Measurements from ENCODE around the gene PCSK6. TPM values are rescaled to one million over a fixed set of nuclear protein-coding genes. Genes with fewer than 3 reads are reported as not detected.

The PCSK6 gene
- polyA plus RNA-seq, 1 donor: 9.8 TPM

DNA sequence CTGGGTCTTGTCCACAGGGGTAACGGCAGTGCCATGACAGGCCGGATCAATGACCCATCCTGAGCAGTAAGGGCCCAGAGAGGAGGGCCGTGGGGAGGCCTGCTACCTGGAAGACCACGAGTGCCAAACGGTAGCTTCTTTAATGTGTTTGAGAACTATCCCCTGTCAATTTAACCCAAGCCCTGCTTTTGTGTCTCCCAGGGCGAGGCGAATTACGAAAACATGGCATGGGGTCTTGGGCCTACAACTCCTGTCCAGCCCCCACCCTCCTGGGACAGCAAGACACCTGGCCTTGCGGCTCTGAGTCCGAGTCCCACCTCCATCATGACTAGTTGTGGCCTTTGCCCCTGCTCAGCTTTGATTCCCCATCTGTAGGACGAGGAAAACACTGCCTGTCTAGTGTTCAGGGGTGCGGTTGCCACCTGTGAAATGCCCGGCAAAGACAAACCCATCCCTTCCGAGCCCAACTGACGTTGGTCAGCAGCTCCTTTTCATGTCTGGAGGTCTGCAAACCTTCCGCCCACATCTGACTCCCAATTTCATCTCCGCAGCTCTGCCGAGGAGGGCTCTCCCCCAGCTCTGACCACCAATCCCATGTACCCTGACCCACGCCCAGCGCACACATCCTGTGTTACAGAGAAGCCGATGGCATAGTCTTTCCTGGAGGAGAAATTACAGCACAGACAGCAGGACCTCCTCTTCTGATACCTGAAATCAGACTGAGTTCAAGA, 165.5 kb downstream of the PCSK6 start:
- no peak for DNase-seq

DNA sequence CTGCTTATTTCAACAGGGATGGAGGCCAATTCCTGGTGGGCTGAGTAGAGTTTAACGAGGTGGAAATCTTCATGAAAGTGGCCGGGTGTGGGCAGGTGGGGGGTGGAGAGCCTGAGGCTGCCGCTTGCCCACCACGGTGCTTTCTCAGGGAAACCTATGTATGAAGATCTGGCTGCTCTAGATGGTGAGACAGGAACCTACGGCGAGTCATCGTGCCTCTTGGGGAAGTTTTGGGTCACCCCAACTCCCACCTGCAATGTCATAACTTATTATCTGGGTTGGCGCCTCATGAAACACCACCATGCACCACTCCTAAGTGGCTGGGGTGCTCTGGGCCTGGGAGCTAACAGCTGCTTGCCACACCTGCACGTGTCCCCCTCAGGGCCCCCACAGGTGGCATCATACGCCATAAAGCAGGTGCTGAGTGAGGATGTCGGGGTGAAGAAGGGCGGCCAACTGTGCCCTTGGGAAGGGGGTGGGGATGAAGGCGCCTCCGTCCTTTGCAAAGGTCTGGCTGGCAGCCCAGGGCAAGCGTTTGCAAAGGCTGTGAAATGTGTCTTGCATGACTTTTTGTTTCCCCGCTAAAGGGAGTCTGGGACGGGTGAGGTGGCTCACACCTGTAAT, 166.5 kb downstream of the PCSK6 start:
- no peak for DNase-seq

DNA sequence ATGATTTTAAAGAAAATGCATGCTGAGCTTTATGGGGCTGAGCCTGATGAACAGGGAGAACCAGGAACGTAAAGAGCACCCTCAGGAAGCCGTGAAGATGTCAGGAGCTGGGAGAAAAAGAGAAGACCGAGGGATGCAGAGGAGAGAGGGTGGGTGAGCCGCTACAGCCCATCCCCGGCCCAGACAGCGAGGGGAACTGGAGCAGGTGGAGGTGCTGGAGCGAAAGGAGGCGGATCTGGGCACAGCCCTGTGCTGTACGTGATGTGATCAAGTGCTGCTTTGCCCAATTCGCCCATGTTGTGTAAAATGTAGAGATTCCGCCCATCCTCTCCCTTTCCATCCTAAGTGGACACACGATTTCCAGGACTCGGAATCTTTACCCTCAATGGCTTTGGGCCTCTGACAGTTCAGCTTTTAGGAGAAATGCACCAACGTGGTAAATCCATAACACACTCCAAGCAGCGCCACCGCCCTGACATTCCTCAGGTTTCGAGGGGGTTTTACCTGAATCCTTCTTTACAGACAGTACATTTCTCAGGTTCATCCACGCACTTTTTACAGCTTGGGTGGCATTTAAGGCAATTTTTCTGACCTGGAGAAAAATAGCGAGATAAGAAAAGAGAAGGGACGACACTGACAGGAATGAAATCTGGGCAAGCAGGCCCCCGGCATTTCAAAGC, 167.4 kb downstream of the PCSK6 start:
- no peak for DNase-seq

DNA sequence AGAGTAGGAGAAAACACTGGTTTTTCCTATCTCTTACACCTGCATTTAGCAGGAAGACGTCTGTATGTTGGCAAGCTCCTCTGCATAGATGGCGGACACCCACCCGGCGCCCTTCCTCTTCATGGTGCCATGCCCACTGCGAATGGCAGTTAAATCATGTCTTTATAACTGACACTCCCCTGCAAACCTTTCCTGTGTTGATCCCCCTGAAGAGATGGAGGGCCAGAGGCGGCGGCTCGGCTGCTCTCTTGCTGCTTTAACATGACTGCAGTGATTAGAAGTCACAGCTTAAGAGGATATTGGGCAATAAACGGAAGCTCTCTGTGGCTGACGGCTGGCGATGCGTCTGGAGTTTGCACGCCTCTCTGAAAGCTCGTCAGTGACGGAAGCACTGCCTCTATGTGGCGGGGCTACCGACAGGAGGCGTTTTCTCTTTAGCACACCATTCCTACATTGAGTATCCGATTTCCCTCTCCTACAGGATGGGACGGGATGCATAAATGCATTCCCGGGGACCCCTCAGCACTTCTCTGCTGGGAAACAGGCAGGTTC, 168.9 kb downstream of the PCSK6 start:
- no peak for DNase-seq

DNA sequence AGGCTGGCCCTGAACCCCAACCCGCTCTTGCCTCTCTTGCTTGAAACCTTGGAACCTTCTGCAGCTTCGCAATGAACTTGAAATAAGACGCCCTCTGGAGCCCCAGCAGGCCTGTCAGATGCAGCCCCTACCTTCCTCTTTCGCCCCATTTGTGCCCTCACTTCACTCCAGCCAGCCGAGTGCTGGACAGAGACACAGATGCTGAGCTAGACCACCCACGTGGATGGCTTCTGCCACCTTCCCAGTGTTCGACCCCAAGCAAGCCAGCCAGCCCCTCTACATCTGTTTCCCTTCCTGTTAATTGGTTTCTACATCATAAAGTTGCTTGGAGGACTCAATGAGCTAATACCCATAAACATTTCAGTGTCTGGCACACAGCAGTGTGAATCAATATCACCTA, 170.7 kb downstream of the PCSK6 start:
- DNase-seq: no peak

DNA sequence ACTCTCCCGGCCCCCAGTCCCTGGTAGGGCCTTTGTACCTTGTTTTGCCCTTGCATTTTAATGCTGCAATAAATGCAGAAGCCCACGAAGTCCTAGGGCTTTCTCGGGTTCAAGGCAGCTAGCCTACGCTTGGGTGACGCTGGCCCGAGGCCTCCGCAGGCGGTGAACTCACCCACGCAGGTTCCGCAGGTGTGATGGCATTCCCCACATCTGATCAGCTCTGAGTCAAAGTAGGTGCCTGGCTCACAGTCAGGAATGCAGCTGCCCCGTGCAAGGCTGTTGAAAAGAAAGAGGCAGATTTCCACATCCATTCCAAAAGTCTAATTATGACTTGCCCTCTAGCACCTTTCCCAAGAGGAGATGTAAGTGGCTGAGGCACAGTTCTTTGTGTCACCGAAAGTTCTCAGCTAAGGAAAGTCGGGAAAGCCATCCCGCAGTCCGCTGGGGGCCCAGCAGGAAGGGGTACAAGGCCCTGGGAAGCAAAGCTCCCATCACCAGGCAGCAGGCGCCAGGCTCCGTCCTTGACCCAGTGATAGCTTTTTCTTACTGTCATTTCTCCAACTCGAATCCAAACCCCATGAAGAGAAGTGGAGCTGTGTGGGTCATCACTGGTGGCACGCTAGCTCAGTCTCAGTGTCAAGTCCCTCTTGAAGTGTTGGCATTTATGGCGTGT, 171.2 kb downstream of the PCSK6 start:
- DNase-seq: no peak

DNA sequence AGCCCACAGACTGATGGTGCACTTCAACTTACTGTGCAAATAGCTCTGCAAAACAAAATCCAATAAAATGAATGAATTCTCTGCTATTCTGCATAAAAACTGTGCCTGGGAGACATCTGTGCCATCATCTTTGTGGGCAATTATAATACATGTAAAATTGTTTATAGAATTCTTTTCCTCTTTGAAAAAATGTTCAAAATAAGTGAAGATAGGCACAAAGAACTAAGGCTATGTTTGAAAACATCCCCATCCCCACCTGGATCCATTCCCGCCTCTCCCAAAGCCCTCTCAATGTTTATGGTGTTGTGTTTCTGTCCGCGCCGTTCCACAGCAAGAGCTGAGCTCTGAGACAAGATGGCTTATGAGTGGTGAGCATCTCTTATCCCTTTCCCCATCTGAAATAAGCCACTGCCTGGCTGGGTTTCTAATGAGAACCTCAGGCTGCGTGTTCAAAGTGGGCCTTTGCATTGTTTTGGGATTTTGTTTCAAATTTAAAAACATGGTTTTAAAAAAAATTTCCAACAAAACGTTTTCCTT, 172.1 kb downstream of the PCSK6 start:
- DNase-seq: no peak

DNA sequence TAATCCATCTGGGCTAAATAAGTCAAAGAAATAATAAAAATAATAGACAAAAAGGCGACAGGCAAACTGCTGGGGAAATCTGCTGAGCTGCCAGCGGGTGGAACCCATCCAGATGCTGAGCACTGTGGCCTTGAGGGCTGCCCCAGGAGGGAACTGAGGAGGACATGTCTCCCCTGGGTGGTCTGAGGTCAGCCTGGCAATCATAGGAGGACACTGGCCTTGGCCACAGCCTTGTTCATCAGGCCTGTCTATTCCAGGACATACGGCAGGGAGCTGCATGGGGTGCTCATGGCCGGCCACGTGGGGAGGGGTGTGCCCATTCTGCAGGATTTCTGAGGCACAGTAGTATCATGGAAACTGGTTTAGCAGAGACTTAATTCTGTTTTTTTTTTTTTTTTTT, 173.0 kb downstream of the PCSK6 start:
- DNase-seq: no peak

DNA sequence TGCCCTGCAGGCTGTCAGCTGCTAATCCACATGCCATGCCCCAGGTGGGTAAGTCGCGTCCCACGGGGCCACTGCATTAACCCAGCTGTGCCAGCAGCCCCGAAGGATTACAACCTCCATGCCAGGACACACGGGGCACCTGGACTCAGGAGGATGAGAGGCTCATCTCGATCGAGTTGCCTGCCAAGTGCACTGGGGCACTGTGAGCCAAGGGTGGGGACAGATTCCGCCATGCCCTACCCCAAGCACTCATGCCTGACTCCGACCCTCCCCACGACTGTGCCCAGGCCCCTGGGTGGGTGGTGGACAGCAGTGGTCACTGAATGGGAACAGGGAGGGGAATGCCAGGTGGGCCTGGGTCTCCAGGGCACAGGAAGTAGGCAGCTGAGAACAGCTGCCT, 173.8 kb downstream of the PCSK6 start:
- no peak for DNase-seq

DNA sequence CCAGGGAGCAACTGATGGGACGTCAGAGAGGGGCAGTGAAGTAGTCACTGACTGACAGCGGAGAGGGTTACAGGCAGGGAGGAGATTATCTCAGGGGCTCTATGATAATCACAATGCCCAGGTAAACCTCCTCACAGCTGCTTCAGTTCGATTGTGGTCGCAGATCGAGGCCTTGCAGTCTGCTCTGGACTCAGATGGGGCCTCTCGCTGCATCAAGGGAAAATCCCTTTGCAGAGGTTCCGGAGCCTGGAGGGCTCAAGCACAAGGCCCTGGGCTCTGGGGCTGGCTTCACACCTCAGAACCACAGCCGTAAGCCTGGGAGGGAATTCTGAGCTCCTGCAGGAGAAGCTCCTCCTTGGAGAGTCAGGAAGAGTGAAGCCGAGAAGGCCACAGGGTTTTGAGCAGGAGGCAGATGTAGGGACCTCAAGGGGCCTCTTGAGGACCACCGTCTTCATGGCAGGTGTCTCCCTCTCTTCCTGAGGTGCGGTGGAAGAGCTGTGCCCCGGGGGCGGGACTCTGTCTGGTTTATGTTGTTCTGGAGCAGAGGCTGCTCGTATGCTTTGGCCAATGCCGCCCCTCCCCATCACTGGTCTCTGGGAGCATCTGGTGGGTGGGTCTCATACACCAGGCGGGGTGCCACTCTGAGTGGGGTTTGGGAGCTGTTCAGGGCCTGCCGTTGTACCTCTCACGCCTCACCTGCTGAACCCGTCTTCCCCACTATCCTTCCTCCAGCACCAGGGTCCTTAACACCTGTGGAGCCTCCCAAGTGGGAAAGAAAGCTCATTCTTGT, 175.0 kb downstream of the PCSK6 start:
- no peak for DNase-seq

DNA sequence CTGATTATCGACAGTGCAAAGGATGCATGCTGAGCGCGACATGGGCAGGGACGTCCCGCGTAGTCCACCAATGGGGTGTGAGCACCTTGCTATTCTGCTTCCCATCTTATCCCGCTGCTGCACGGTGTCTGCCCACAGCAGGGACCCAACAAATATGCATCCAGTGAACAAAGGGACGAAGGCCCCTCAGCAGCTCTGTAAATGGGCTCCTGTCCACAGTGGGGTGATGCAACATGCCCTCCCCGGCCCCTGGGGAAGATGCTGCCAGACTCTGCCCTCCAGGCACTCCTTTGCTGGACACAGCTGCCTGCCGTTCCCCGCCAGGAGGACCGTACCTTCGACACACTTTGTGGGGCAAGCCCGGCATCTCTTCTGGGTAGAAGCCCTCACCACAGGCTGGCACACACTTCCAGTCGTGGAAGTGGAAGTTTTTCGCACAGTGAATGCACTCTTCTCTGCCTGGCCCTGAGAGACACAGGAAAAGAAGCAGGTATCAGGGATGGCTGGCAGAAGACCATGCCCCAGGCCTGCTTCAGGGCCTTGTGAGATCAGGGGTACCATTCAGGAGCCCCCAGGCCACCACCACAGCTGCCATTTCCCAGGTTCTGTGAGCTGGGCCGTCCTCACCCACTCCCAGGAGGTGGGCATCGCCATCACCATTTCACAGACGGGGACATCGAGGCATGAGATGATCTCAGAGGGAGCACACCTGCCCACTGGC, 176.3 kb downstream of the PCSK6 start:
- DNase-seq: no peak

DNA sequence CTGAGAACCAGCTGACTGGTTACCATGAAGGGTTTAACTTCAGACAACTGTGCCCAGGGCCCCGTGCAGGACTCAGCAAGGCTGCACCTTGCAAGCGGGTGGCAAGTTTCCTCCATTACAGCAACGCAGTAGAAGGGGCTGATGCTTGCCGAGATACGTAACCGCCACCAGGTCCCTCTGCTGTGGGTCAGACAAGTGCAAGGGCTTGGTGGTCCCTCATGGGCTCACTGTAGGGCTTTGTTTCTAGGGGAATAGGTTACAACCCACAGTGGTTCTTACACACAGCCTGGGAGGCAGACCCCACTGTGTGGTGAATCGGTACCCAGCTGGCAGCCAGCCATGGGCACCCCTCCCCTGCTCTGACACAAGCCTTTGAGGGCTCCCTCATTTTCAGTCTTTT, 179.0 kb downstream of the PCSK6 start:
- DNase-seq: no peak

DNA sequence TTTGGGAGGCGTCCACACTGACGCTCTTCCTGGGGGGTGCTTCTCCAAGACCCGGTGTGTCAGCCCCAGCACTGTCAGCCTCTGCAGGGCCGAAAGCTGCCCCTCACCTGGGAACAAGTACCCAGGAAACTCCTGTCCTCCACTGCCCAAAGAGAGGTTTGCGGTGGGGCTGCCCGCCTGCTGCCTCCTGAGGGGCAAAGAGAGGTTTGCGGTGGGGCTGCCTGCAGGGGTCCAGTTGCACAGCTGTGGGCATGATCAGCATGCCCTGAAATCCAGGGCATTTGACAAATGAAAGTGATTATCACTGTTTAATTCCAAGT, 179.4 kb downstream of the PCSK6 start:
- DNase-seq: no peak

DNA sequence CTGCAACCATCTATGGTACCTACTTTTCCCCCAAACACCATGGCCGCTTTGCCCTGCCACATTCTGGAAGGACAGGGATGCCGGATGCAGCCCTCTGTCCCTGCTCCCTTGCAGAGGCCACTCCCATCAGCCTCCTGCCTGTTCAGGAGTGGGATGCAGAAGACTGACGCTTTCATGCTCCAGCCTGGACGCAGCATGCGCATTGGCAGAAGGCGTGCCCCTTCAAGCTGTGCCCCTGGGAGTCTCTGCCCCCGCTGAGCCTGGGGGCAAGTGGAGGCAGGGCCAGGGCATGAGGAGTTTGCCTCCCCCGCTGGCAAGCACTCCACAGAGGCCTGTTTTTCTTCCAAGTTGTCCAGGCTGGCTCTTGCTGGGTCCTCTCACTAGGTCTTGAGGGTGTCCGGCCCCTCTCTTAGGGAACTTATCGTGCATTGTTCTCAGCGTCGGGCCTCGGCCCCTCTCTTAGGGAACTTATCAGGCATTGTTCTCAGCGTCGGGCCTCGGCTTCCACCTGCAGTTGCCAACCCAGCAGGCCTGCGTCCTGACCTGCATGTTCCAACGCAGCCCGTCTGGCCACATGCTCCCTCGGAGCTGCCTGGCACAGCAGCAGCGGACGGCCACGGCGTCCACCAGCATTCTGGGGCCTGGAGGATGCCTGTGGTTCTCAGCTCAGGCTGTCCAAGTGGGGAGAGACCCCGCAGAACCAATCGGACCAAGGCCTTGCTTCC, 179.9 kb downstream of the PCSK6 start:
- DNase-seq: no peak

DNA sequence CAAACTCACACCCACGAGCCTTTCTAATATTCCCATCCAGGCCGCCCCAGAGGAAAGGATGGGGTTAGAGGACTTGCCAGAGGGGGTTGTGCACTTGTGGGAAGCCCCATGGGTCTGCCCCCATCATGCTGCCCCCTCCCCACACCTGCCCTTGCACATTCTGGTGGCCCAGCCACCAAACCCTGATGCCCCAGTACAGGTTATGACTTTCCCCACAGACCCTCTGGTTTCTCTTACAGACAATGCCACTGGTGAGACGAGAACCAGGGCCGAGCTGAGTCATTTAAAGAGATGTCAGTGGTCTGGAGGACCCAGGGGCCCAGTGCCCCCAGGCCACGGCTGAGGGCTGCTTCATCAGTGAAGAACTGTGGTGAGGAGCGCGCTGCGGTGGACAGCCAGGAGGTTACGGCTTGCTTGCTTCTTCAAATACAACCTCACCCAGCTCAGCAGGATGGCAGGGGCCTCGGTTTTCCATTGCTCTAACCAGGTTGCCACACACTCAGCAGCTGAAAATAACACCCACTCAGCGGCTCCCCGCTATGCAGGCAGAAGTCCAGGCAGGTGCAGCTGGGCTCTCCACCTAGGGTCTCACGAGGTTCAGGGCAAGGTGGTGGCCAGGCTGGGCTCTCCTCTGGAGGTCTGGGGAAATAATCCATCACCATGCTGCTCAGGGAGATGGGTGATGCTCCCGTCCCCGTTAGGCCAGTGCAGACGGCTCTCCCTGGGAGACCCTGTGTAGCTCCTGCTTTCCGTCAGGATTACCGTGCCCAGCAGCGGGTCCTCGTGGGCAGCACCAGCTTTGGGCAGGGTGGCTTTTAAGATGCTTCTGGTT, 180.7 kb downstream of the PCSK6 start:
- no peak for DNase-seq

DNA sequence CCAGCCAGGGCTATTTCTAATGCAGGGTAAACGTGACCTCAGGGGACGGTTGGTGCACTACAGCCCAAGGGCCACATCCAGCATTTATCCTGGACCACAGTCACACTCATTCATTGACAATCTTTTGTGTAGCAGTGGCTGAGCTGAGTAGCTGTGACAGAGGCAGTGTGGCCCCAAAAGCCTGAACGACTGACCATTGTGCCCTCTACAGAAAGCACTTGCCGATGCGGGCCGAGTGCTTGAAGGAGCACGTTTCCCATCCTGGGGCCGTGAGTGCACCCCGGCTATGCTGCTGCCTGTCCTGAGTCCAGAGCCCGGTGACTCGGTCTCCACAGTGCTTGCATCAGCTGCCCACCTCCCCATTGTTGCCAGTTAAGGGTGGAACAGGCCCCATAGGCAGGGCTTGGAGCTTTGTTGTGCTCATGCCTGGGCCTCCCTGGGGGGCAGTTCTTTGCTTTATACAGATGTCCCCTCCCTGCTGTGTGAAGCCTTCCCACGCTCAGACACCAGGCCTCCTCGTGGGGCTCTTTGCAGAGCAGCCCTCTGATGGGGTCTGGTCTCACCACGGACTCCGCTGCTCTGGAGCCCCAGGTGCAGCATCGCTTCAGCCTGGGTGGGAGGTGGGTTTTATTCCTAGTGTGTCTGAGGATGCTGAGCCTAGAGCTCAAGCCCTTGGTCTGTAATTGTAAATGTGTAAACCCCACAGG, 181.5 kb downstream of the PCSK6 start:
- DNase-seq: no peak

DNA sequence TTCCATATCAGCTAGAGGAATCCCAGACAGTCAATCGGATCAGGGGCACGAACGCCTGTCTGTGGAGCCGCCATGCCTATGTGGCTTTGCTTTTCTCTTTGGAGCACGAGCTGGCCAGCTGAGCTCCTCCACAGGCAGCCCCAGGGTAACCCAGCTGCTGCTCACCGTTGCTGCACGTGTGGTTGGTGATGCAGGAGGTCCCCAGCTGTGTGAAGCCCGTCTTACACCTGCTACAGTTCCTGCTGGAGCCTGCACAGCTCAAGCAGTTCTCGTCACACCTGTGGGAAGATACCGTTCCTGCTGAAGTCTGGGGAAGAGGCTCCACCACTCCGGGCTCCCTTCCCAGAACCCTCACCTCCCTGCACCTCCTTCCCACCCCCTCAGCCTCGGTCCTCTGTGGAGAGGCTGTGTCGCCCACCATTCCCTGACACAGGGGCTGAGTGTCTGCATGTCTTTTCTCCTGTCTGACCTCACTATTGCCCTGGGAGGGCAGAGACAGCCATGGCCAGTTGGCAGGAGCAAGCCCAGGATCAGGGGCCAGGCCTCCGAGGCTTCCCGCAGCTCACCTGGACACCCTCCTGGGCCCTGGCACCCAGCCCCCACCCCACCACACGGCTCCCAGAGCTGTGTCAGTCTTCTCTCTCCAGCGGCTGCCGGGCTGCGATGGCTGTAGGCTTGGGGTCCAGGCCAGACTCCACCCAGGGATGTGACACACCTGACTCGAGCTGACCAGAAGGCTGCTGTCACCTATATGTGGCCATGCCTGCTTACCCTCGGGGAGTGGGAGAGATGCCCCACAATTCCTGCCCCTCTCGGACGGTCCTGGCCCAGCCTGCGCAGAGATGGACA, 182.2 kb downstream of the PCSK6 start:
- no peak for DNase-seq

Data from hindlimb muscle (tissue), 1 donor.